ENCODE results near the gene PACS2. TPM values are rescaled to one million over a fixed set of nuclear protein-coding genes. Genes with fewer than 3 reads are reported as not detected.

PACS2 gene
- total RNA-seq, 1 experiment from 2014 or later = 72.5 TPM

- H3K23me2 ChIP-seq (ENCODE audit: insufficient read length, low read depth, low read length, poor library complexity, severe bottlenecking) = no peaks in the 10 kb centered on the region
- H2BK15ac ChIP-seq (ENCODE audit: low read depth, low read length) = no peak overlapping the region
- H3K4me1 ChIP-seq (ENCODE audit: insufficient read depth, low read length) = no peaks in the 10 kb centered on the region
- H3K27ac ChIP-seq (ENCODE audit: insufficient read length, low read depth, low read length) = no peak overlapping the region
- no peak overlapping the region for H2AK5ac ChIP-seq (ENCODE audit: insufficient read length, low read length)
- H2BK12ac ChIP-seq (ENCODE audit: insufficient read length, low read depth, low read length) = no peak overlapping the region
- no peak overlapping the region for H3K4me2 ChIP-seq (ENCODE audit: insufficient read depth, insufficient read length, low read length)
- H3K79me1 ChIP-seq (ENCODE audit: insufficient read depth, low read depth, low read length, poor library complexity, severe bottlenecking) = no peaks in the 10 kb centered on the region
- H4K20me1 ChIP-seq (ENCODE audit: control insufficient read depth, insufficient read depth, insufficient read length) = no peaks in the 10 kb centered on the region
- H4K5ac ChIP-seq (ENCODE audit: insufficient read length, low read depth, low read length) = no peak overlapping the region
- H3K18ac ChIP-seq (ENCODE audit: insufficient read length, low read depth, low read length) = no peak overlapping the region
- no peak overlapping the region for H3K27ac Mint-ChIP-seq
- no peaks in the 10 kb centered on the region for H3K27me3 ChIP-seq (ENCODE audit: insufficient read depth, low read length)
- no peak overlapping the region for H3K56ac ChIP-seq (ENCODE audit: insufficient read length, low read depth, low read length)
- no CpG with 5 or more reads among the region's 26 CpGs for WGBS (ENCODE audit: extremely low coverage, insufficient read length, low lambda C conversion rate)
- no peak overlapping the region for H4K8ac ChIP-seq (replicated peaks; ENCODE audit: insufficient read length, low read depth, low read length)
- no peak overlapping the region for H2BK20ac ChIP-seq (ENCODE audit: low read depth, low read length, poor library complexity, severe bottlenecking)
- H2BK120ac ChIP-seq (ENCODE audit: low read depth, low read length, poor library complexity, severe bottlenecking) = no peak overlapping the region
- H3K27me3 Mint-ChIP-seq (ENCODE audit: low read depth) = no peaks in the 10 kb centered on the region
- no peak overlapping the region for H3K4me3 Mint-ChIP-seq
- H3K36me3 Mint-ChIP-seq (ENCODE audit: insufficient read depth in 1 of 3, low read depth in 3 of 3) = peaks cover 5% of the 10 kb centered on the region in 3 experiments; a peak in 6 of 7 replicates
- H3K14ac ChIP-seq (ENCODE audit: insufficient read depth, low read length) = no peak overlapping the region; the same call in 1 of the 2 replicates
- H2BK5ac ChIP-seq (ENCODE audit: insufficient read length, low read length) = no peak overlapping the region
- TF ChIP-seq, protein P1, sequence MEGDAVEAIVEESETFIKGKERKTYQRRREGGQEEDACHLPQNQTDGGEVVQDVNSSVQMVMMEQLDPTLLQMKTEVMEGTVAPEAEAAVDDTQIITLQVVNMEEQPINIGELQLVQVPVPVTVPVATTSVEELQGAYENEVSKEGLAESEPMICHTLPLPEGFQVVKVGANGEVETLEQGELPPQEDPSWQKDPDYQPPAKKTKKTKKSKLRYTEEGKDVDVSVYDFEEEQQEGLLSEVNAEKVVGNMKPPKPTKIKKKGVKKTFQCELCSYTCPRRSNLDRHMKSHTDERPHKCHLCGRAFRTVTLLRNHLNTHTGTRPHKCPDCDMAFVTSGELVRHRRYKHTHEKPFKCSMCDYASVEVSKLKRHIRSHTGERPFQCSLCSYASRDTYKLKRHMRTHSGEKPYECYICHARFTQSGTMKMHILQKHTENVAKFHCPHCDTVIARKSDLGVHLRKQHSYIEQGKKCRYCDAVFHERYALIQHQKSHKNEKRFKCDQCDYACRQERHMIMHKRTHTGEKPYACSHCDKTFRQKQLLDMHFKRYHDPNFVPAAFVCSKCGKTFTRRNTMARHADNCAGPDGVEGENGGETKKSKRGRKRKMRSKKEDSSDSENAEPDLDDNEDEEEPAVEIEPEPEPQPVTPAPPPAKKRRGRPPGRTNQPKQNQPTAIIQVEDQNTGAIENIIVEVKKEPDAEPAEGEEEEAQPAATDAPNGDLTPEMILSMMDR (conservative IDR thresholded peaks at IDR 0.05) = no peak
- H3K9me3 ChIP-seq (ENCODE audit: control insufficient read depth, low read depth, low read length) = no peaks in the 10 kb centered on the region
- peaks cover 3% of the 10 kb centered on the region; the same call in 1 of the 2 replicates for H3K79me2 ChIP-seq (ENCODE audit: insufficient read depth, low read length)
- no peak overlapping the region for H3K23ac ChIP-seq (ENCODE audit: insufficient read length, low read depth, low read length)
- H3T11ph ChIP-seq (ENCODE audit: low read length) = no peak overlapping the region
- no peak overlapping the region for H3K4ac ChIP-seq (ENCODE audit: low read depth, low read length)
- peaks cover 9 to 13% of the 10 kb centered on the region in 2 experiments; a peak in 3 of 5 replicates for H3K9me3 Mint-ChIP-seq
- no peak overlapping the region for H2AFZ ChIP-seq (ENCODE audit: low read length)
- H3K4me1 Mint-ChIP-seq = peaks cover 9 to 12% of the 10 kb centered on the region in 2 experiments
- no peak for DNase-seq
- no peak overlapping the region for H3K9ac ChIP-seq (ENCODE audit: extremely low read depth, insufficient read length, low read length)
- H4K91ac ChIP-seq (ENCODE audit: insufficient read length, low read depth, low read length) = no peak overlapping the region
Observed at GRCh38 chr14:105348169-105348944, 33.8 kb downstream of the PACS2 start.
